Kidney tubule cell (primary cell): ENCODE results near the gene SLC4A1.

ENCODE experiments used
- DNase-seq: peaks from one replicate; pipeline ENCODE4 v3.0.0-alpha.2; 2018; ENCODE audit warnings: low spot score

SLC4A1 gene

DNA sequence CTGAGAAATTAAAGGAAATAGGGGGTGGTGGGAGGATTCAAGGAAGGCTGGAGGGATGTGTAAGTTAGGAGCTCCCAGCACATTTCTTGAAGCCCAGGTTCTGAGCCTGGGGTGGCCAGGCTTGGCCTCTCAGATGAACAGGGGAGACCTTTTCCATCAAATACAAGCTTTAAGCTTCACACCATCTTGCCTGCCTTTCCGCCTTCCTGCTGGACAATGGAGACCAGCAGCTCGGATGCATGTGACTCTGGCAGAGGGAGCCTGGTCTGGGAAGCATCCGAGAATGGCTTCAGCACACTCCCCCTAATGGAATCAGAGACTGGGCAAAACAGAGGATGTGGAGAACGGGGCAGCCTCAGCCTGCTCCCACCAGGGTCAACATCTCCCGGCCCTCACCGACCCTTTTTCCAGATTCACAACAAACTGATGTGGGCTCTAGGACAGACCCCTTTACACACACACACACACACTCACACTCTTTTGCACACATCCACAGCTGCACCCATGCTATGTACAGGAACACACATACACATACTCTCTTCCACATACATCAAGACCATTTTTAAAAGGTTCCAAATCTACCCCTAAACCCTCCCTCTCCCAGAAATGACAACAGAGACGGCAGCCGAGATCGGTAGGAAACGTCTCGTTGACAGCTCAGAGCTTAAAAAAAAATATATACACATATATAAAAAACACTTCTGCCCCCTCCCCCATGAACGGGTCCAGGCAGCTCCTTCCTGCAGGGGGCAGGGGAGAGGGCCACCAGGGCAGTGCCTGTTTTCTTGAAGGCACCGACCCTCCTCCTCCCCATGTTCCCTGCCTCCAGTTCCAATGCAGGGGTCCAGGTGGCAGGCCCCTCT, 61.7 kb downstream of the SLC4A1 start:
- no peak for DNase-seq

DNA sequence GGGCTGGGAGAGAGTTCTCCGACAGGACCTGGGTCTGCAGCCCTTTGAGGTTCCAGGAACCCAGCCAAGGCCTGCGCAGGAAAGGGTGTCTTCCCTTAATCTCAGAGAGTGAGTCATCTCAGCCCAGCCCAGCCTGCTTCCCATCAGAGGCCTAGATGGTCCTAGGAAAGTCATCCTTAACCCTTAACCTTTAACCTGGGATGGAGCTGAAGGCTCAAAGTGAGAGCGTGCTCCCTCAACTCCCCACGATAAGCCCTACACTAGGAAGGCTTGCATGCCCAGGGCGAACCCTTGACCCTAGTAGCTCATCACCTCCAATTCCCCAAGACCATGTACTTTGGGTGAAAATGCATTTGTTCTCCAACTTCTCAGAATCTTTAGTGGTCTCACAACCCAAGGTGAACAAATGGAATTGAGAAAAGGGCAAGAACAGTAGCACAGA, 63.5 kb downstream of the SLC4A1 start:
- no peak for DNase-seq

DNA sequence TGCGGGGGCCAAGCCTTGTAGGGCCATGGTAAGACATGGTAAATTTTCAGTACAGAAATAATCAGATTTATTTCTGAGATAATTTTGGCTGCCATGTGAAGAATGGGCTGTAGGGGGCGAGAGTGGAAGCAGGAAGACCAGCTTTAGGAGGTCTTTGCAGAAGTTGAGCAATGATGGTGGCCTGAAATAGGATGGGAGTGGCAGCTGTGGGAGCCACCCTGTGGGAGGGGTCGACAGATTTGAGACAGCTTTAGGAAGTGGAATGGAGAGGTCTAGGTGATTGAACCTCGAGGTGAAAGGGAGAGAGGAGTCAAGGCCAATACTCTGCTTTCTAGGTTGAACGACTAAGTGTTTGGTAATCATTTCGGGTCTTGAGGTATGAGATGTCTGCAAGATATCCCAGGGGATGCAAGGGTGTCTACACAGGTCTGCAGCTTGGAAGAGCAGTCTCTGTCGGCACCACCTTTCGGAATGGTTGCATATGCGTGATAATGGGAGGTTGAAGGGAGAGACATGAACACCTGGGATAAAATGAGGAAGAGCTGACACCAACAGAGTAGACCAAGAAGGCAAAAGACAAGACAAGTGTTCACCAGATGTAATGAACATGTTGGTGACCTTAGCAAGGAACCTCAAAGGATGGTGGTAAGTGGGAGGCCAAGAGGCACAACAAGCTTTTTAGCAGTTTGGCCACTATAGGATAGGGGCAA, 64.0 kb downstream of the SLC4A1 start:
- peak; percentile 52 for DNase-seq

DNA sequence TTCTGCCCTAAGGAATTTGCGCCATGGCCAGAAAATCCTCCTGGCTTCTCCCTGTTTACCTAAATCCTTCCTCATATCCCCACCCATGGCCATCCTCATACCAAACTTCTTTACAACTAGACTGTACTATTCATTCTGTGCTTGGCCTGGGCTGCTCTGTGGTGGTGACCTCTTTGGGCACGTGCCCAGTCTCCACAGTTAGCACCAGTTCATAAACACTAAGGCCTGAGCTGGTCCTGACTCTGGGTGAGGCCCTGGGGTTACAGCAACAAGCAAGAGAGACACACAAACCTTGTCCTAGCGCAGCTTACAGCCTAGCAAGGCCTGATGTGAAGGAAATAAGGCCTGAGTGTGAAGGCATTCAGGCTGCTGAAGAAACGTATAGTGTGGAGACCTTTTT, 65.2 kb downstream of the SLC4A1 start:
- no peak for DNase-seq

DNA sequence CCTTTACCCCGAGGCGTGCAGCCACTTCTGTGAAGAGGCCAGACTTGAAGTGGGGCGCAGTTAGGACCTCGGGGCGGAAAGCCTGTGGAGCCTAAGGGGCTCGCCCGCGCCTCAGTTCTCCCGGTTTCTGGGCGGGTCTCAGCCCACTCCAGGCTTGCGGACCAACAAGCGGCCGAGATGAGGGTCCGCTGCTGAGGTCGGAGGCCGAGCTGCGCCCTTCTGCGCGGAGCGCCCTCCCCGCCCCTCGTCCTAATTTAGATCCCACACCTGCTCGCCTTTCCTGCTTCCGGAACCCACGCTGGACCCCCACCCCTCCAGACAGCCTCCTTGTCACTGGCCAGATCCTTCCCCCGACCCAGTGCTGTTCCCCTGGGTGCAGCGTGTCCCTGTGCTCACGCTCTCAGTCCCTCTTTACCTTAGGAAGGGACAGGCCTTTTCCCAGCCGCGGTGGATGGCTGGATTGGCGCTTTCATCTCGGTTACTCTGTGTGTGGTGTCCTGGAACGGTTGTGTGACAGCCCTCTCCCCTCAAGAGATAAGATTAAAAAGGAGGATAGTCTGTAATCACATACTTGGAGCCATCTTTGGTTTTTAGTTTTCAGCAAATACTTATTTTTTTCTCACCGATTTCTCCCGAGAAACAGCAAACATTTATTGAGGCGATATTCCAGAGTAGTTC, 67.3 kb downstream of the SLC4A1 start:
- DNase-seq: no peak

DNA sequence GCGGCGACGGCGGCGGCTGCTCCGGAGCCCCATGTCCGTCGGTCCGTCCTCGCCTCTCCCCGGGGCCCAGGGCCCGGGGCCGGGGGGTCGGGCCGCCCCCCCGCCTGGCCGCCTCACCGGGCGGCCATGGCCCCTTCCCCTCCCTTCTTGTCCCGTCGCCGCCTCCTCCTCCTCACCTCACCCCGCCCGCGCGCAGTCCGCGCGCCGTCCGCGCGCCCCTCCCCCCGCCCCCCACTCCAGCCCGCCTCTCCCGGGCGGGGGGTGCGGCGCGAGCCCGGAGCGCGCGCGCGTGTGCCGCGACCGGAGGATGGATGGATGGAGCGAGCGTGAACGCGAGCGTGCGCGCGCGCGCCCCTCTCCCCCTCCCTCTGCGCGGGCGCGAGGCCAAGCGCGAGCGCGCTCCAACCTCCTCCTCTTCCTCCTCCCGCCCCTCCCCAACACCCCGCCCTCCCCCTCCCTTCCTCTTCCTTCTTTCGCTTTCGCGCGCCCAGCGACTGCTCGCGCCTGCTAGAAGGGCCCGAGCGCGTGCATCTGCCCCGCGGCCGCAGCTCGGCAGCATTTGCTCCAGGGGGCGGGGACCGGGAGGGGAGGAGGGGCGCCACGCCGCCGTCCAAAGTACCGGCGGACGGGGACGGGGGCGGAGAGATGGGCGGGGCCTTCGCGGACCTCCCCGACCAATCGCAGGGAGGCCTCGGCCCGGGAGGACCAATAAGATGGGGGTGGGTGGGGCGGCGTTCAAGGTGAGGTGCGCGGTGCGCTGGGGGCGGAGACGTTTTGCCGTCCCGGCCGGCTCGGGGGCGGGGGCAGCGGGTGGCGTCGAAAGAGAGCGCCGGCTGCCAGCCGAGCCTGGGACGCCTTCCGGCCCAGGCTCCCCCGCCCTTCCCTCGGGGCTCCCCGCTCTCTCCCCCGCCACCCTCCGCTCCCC, 68.1 kb downstream of the SLC4A1 start, which contains the start of gene ATXN7L3:
Gene ATXN7L3, minus strand, starts transcription at position 332 of the 925 bp plus-strand sequence. CDS start 1,814 bp downstream, outside the sequence.
- peak; percentile 98 for DNase-seq

DNA sequence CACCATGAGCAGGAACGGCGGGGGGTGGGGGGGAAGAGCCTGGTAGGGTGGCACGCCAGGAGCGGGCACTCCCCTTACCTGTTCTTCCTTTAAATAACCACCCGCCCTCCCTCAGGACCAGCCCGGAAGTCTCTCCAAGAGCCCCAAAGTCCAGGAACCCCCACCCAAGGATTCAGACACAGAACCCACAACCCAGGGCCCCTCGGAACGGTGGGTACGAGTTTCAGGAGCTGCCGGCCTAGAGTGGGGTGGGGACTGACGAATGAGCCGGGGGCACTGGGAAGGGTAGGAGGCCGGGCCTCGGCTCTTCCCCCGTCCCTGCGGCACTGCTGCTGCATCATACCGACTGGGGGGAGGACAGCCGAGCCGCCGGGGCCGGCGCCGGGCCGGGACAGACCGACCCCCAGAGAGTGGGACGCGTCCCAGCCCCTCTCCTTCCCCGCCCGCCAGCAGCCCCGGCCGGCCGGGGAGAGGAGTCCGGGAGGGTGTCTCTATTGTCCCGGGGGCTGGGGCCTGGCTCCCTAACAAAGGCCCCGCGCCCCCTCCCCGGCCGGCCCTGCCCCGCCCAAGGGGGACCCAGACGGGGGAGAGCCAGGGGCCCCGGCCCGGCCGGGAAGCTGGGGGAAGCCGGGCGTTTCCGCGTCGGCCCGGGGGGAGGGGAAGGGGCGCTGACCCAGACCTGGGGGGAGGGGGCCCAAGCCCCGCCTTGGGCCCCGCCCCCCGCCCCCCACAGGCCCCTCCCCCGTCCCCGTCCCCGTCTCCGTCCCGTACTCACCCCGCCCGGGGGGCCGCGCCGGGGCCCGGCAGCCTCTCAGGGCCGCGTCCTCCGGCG, 69.0 kb downstream of the SLC4A1 start:
- DNase-seq: peak; percentile 67
